ENCODE data around the gene C1orf167. TPM values are rescaled to one million over a fixed set of nuclear protein-coding genes. Genes with fewer than 3 reads are reported as not detected.

Gene C1orf167
- total RNA-seq, 1 experiment from 2014 or later: not detected

GRCh38 chr1:11740258-11741192, 21.5 kb upstream of the C1orf167 start:
- Histone ChIP-seq H3K27me3 (ENCODE audit: low read length) (no peaks in the 10 kb centered on the region), H3K9me3 (ENCODE audit: low read length) (no peaks in the 10 kb centered on the region), H3K36me3 (ENCODE audit: insufficient read depth, low read length) (no peaks in the 10 kb centered on the region), H4K20me1 (ENCODE audit: insufficient read depth, low read depth, low read length) (peaks cover 9% of the 10 kb centered on the region; the same call in 1 of the 2 replicates), H3K4me2 (ENCODE audit: low read depth, low read length, poor library complexity, severe bottlenecking) (no peak overlapping the region), H3K79me2 (ENCODE audit: low read length) (no peaks in the 10 kb centered on the region), H3K9ac (ENCODE audit: low read length) (no peak overlapping the region), H2AFZ (ENCODE audit: low read length) (no peak overlapping the region), H3K4me1 (ENCODE audit: low read length) (peaks cover 23% of the 10 kb centered on the region), H3K9me2 (replicated peaks; ENCODE audit: insufficient read depth, low read length) (no peaks in the 10 kb centered on the region), H3K4me3 (ENCODE audit: low read length) (no peak overlapping the region), H3K27ac (ENCODE audit: low read length) (no peak overlapping the region)
- no peak for DNase-seq

- H3K9me3 ChIP-seq (ENCODE audit: low read length): no peaks in the 10 kb centered on the region
- no peaks in the 10 kb centered on the region for H3K79me2 ChIP-seq (ENCODE audit: low read length)
- peaks cover 9% of the 10 kb centered on the region; the same call in 1 of the 2 replicates for H4K20me1 ChIP-seq (ENCODE audit: insufficient read depth, low read depth, low read length)
- peaks cover 15% of the 10 kb centered on the region for H3K4me1 ChIP-seq (ENCODE audit: low read length)
- no peak overlapping the region for H3K27ac ChIP-seq (ENCODE audit: low read length)
- H3K9ac ChIP-seq (ENCODE audit: low read length): no peak overlapping the region
- H3K27me3 ChIP-seq (ENCODE audit: low read length): no peaks in the 10 kb centered on the region
- H3K4me3 ChIP-seq (ENCODE audit: low read length): no peak overlapping the region
- no peak for DNase-seq
- no peaks in the 10 kb centered on the region for H3K36me3 ChIP-seq (ENCODE audit: insufficient read depth, low read length)
- H3K9me2 ChIP-seq (replicated peaks; ENCODE audit: insufficient read depth, low read length): no peaks in the 10 kb centered on the region
- H3K4me2 ChIP-seq (ENCODE audit: low read depth, low read length, poor library complexity, severe bottlenecking): no peak overlapping the region
- H2AFZ ChIP-seq (ENCODE audit: low read length): no peak overlapping the region
Measured at GRCh38 chr1:11741482-11741881, 20.5 kb upstream of the C1orf167 start.

DNA sequence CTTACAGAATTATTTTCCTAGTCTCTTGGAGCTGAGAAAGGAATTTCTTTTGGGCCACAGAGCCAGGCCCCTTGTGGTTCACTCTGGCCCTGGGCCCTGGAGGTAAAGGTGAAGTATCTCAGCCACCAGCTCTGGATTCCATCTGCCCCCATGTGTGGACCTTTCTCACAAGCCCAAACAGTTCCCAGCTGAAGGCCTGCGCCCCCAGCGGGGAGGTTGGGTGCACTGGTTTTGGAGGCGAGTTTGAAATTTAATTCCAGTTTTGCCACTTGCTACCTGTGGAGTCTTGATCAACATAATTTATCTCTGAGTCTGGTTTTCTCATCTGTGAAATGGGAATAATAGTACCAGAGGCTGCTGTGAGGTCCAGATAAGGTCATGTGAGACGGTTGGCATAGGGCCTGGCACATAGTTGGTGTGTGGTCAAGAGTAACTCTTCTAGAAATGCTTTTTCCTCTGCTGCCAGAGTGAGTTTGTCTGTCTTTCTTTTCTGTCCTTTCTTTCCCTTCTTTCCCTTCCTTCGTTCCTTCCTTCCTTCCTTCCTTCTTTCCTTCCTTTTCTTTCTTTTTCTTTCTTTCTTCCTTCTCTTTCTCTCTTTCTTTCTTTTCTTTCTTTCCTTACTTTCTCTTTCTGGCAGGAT, 20.0 kb upstream of the C1orf167 start:
- no peaks in the 10 kb centered on the region for H3K79me2 ChIP-seq (ENCODE audit: low read length)
- peak; percentile 64 for DNase-seq
- no peak overlapping the region for H3K9ac ChIP-seq (ENCODE audit: low read length)
- peaks cover 9% of the 10 kb centered on the region; the same call in 1 of the 2 replicates for H4K20me1 ChIP-seq (ENCODE audit: insufficient read depth, low read depth, low read length)
- no peak overlapping the region for H3K4me2 ChIP-seq (ENCODE audit: low read depth, low read length, poor library complexity, severe bottlenecking)
- H3K27ac ChIP-seq (ENCODE audit: low read length): no peak overlapping the region
- H3K36me3 ChIP-seq (ENCODE audit: insufficient read depth, low read length): no peaks in the 10 kb centered on the region
- H3K9me3 ChIP-seq (ENCODE audit: low read length): no peaks in the 10 kb centered on the region
- H3K4me3 ChIP-seq (ENCODE audit: low read length): no peak overlapping the region
- H3K4me1 ChIP-seq (ENCODE audit: low read length): peaks cover 10% of the 10 kb centered on the region
- no peaks in the 10 kb centered on the region for H3K27me3 ChIP-seq (ENCODE audit: low read length)
- H3K9me2 ChIP-seq (replicated peaks; ENCODE audit: insufficient read depth, low read length): no peaks in the 10 kb centered on the region
- no peak overlapping the region for H2AFZ ChIP-seq (ENCODE audit: low read length)

DNA sequence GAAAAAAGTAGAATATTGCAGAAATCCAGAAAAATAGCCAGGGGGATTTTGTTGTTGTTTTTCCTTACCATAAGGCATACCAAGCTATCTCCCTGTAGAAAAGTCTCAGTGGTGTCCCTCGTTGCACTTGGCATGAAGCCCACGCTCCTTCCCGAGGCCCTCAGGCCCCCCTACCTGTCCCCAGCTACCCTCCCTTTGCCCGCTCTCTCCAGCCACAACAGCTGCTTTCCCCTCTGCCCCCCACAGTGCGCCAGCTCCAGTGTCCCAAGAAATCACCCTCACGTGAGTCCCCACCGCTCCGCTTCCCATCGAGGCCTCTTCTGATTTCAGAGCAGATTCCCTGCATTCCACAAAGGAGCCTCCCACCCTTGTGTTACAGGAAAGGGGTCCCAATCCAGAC, 17.7 kb upstream of the C1orf167 start:
- Histone ChIP-seq H3K4me1 (ENCODE audit: low read length) (no peaks in the 10 kb centered on the region), H4K20me1 (ENCODE audit: insufficient read depth, low read depth, low read length) (peaks cover 9% of the 10 kb centered on the region; the same call in 1 of the 2 replicates), H3K27me3 (ENCODE audit: low read length) (no peaks in the 10 kb centered on the region), H3K9me2 (replicated peaks; ENCODE audit: insufficient read depth, low read length) (no peaks in the 10 kb centered on the region), H3K36me3 (ENCODE audit: insufficient read depth, low read length) (no peaks in the 10 kb centered on the region), H3K4me3 (ENCODE audit: low read length) (no peak overlapping the region), H3K27ac (ENCODE audit: low read length) (no peak overlapping the region), H3K9me3 (ENCODE audit: low read length) (no peaks in the 10 kb centered on the region), H3K9ac (ENCODE audit: low read length) (no peak overlapping the region), H3K79me2 (ENCODE audit: low read length) (no peaks in the 10 kb centered on the region), H3K4me2 (ENCODE audit: low read depth, low read length, poor library complexity, severe bottlenecking) (no peak overlapping the region), H2AFZ (ENCODE audit: low read length) (no peak overlapping the region)
- DNase-seq: no peak

GRCh38 chr1:11746092-11746491, 15.9 kb upstream of the C1orf167 start:
- Histone ChIP-seq H3K36me3 (ENCODE audit: insufficient read depth, low read length) (no peaks in the 10 kb centered on the region), H4K20me1 (ENCODE audit: insufficient read depth, low read depth, low read length) (peaks cover 5% of the 10 kb centered on the region; the same call in 1 of the 2 replicates), H3K9me2 (replicated peaks; ENCODE audit: insufficient read depth, low read length) (no peaks in the 10 kb centered on the region), H3K79me2 (ENCODE audit: low read length) (no peaks in the 10 kb centered on the region), H3K4me2 (ENCODE audit: low read depth, low read length, poor library complexity, severe bottlenecking) (no peak overlapping the region), H3K9me3 (ENCODE audit: low read length) (no peaks in the 10 kb centered on the region), H3K27ac (ENCODE audit: low read length) (no peak overlapping the region), H3K9ac (ENCODE audit: low read length) (no peak overlapping the region), H3K4me3 (ENCODE audit: low read length) (no peak overlapping the region), H3K27me3 (ENCODE audit: low read length) (no peaks in the 10 kb centered on the region), H2AFZ (ENCODE audit: low read length) (no peak overlapping the region), H3K4me1 (ENCODE audit: low read length) (no peaks in the 10 kb centered on the region)
- no peak for DNase-seq

DNA sequence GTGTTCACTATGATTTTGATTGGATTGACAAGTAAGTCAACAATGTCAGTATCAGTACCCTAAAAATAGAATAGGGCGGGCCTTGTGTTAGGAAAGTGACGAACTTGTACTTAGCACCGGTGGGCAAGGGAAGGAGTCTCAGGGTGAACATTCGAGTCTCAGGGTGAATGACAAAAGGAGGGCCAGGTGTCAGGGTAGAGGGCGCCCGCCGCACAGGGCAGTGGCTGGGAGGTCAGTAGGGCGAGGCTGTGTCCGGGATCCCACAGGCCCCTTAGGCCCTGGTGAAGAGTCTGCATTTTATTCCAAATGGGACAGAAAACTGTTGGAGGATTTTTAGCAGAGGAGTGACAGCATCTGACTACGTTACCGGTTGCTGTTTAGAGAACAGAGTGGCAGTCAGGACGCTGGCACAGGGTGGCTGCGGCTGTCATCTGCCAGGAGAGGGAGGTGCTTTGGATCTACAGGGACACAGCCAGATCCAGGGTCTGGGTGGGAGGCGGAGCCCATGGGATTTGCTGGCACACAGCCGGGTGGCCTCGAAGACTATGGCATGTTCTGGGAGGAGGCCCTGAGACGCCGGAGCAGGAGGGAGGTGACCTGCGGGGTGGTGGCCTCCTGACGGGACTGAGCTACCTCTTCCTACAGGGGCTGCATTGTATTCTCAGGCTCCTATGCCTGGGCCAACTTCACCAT, 15.1 kb upstream of the C1orf167 start:
- no peaks in the 10 kb centered on the region for H3K9me3 ChIP-seq (ENCODE audit: low read length)
- no peak overlapping the region for H2AFZ ChIP-seq (ENCODE audit: low read length)
- H4K20me1 ChIP-seq (ENCODE audit: insufficient read depth, low read depth, low read length): no peaks in the 10 kb centered on the region
- H3K9ac ChIP-seq (ENCODE audit: low read length): no peak overlapping the region
- H3K79me2 ChIP-seq (ENCODE audit: low read length): no peaks in the 10 kb centered on the region
- no peaks in the 10 kb centered on the region for H3K36me3 ChIP-seq (ENCODE audit: insufficient read depth, low read length)
- H3K4me3 ChIP-seq (ENCODE audit: low read length): no peak overlapping the region
- no peaks in the 10 kb centered on the region for H3K9me2 ChIP-seq (replicated peaks; ENCODE audit: insufficient read depth, low read length)
- no peak overlapping the region for H3K27ac ChIP-seq (ENCODE audit: low read length)
- no peak for DNase-seq
- no peak overlapping the region for H3K4me2 ChIP-seq (ENCODE audit: low read depth, low read length, poor library complexity, severe bottlenecking)
- no peaks in the 10 kb centered on the region for H3K27me3 ChIP-seq (ENCODE audit: low read length)
- H3K4me1 ChIP-seq (ENCODE audit: low read length): no peaks in the 10 kb centered on the region

- Histone ChIP-seq H3K4me3 (ENCODE audit: low read length) (no peak overlapping the region), H3K9ac (ENCODE audit: low read length) (no peak overlapping the region), H3K36me3 (ENCODE audit: insufficient read depth, low read length) (no peaks in the 10 kb centered on the region), H3K79me2 (ENCODE audit: low read length) (no peaks in the 10 kb centered on the region), H4K20me1 (ENCODE audit: insufficient read depth, low read depth, low read length) (no peaks in the 10 kb centered on the region), H3K27me3 (ENCODE audit: low read length) (no peaks in the 10 kb centered on the region), H3K4me1 (ENCODE audit: low read length) (no peaks in the 10 kb centered on the region), H3K27ac (ENCODE audit: low read length) (no peak overlapping the region), H3K9me3 (ENCODE audit: low read length) (no peaks in the 10 kb centered on the region), H3K9me2 (replicated peaks; ENCODE audit: insufficient read depth, low read length) (no peaks in the 10 kb centered on the region), H2AFZ (ENCODE audit: low read length) (no peak overlapping the region), H3K4me2 (ENCODE audit: low read depth, low read length, poor library complexity, severe bottlenecking) (no peak overlapping the region)
- no peak for DNase-seq
Measured at GRCh38 chr1:11748294-11749202, 13.4 kb upstream of the C1orf167 start.
